Lung (tissue), 12 donors: ENCODE data around the gene SNED1. TPM values are rescaled to one million over a fixed set of nuclear protein-coding genes. Genes with fewer than 3 reads are reported as not detected.
A peak's percentile ranks its signal among the peaks of the same experiment; 100 is the strongest.
"Not testable (repeated sequence)": the region's sequence is repeated elsewhere in the genome, so short reads cannot be mapped to it uniquely, and the experiment has no call there.

Experiments used
- ATAC-seq: fragments of 200-7000 bp; cut with Tn5 transposase; one replicate; pipeline ENCODE4 v1.9.1; 2020; ENCODE audit warnings: moderate number of reproducible peaks; ENCODE audit not compliant: insufficient read depth, low FRiP score
- DNase-seq, 3 donors: peaks; one replicate each; pipeline ENCODE4 v3.0.0-alpha.2; 2013 to 2017
- H3K27ac ChIP-seq, 2 donors: one replicate each; pipeline ENCODE4 v1.5.1; 2013; ENCODE audit warnings: mild to moderate bottlenecking in 2 of 2, moderate library complexity in 2 of 2, control low read depth in 1 of 2, inconsistent platforms in 1 of 2, low read depth in 1 of 2, low read length in 1 of 2
- H3K27me3 ChIP-seq, 3 donors: one replicate each; pipeline ENCODE4 v1.5.1; 2013; ENCODE audit warnings: low read length in 2 of 3; ENCODE audit not compliant: control insufficient read depth in 3 of 3, insufficient read depth in 3 of 3
- H3K36me3 ChIP-seq, 4 donors: one replicate each; pipeline ENCODE4 v1.5.1; 2013; ENCODE audit warnings: low read length in 4 of 4, mild to moderate bottlenecking in 1 of 4, moderate library complexity in 1 of 4; ENCODE audit not compliant: control insufficient read depth in 4 of 4, insufficient read depth in 4 of 4
- H3K4me1 ChIP-seq, 5 donors: one replicate each; pipeline ENCODE4 v1.5.1; 2013; ENCODE audit warnings: low read length in 5 of 5, mild to moderate bottlenecking in 2 of 5, moderate library complexity in 1 of 5; ENCODE audit not compliant: control insufficient read depth in 5 of 5, insufficient read depth in 5 of 5
- H3K4me3 ChIP-seq: one replicate; pipeline ENCODE4 v1.5.1; 2013; ENCODE audit warnings: mild to moderate bottlenecking, control low read depth, moderate library complexity
- H3K9ac ChIP-seq, 2 donors: one replicate each; pipeline ENCODE4 v1.5.1; 2013; ENCODE audit warnings: low read length in 2 of 2, control low read depth in 1 of 2; ENCODE audit not compliant: insufficient read depth in 1 of 2
- H3K9me3 ChIP-seq, 4 donors: one replicate each; pipeline ENCODE4 v1.5.1; 2013; ENCODE audit warnings: low read length in 3 of 4, mild to moderate bottlenecking in 1 of 4, moderate library complexity in 1 of 4; ENCODE audit not compliant: control insufficient read depth in 4 of 4, insufficient read depth in 3 of 4
- WGBS, 2 donors: extraction: QIAGEN DNeasy Blood & Tissue Kit; methylation state at CpG; one replicate each; pipeline ENCODE4 v1.1.7; 2013; 5-methylcytosine and 5-hydroxymethylcytosine counted together
- polyA plus RNA-seq, 2 donors: library from polyadenylated mRNA; stranded (reverse); fragments of 200-250 nt; gene quantifications; one replicate each; pipeline ENCODE4 v1.2.1, GENCODE V29; 2013
- total RNA-seq, 2 donors: library from RNA; depleted of rRNA in 1 of 2; stranded (reverse); fragments of >200 nt in 1 of 2; gene quantifications; one replicate each; pipeline ENCODE4 v1.2.1, GENCODE V29; 2014 to 2021
- TF ChIP-seq, protein P1 (sequence below): IDR thresholded peaks from 2 replicates; pipeline ENCODE4 v1.5.1; 2012; ENCODE audit warnings: mild to moderate bottlenecking; ENCODE audit errors: control extremely low read depth, extremely low read depth
- donor health status: control.
- donor health status: control.
- donor health status: Bipolar disorder and iron deficiency.
- donor health status: healthy.
- donor health status: DM: yes; HTN: yes; CAD: no.

The SNED1 gene
- total and polyA plus RNA-seq, 4 donors, result 5.9 to 74.6 (median 34.7) TPM

DNA sequence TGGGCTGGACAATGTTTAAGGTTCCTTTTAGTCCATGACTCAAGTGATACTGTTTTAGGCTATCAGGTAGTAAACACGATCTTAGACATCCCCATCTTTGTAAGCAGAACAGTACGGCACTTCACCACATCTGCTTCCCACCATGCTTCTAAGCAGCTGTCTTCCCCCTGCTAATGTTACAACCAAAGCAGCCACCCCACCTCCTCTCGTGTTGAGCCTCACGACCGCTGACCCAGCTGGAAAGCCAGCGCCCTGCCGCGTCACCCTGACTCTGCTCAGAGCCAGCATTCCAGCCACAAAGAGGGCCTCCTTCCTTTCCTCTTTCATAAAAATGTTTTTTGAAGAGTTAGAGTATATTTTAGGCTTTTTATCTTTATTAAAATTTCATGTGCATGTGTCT is 94.3 kb downstream of the SNED1 start:
- no peak for ATAC-seq
- peaks cover 0 to 7% (median 0%) of the 10 kb centered on the region in 5 donors for H3K4me1 ChIP-seq
- no peak overlapping the region for H3K9ac ChIP-seq
- no peak overlapping the region for H3K4me3 ChIP-seq
- WGBS, 2 donors, result 66 to 73% methylated on average over 8 of the region's 8 CpGs
- peaks cover 36 to 61% (median 52%) of the 10 kb centered on the region in 4 donors for H3K36me3 ChIP-seq
- DNase-seq, result no peak
- TF ChIP-seq, protein P1, sequence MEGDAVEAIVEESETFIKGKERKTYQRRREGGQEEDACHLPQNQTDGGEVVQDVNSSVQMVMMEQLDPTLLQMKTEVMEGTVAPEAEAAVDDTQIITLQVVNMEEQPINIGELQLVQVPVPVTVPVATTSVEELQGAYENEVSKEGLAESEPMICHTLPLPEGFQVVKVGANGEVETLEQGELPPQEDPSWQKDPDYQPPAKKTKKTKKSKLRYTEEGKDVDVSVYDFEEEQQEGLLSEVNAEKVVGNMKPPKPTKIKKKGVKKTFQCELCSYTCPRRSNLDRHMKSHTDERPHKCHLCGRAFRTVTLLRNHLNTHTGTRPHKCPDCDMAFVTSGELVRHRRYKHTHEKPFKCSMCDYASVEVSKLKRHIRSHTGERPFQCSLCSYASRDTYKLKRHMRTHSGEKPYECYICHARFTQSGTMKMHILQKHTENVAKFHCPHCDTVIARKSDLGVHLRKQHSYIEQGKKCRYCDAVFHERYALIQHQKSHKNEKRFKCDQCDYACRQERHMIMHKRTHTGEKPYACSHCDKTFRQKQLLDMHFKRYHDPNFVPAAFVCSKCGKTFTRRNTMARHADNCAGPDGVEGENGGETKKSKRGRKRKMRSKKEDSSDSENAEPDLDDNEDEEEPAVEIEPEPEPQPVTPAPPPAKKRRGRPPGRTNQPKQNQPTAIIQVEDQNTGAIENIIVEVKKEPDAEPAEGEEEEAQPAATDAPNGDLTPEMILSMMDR, result no peak
- H3K27ac ChIP-seq, result peak overlapping the region in 1 of 2 donors; percentile 39
- no peaks in the 10 kb centered on the region for H3K27me3 ChIP-seq
- no peaks in the 10 kb centered on the region for H3K9me3 ChIP-seq

DNA sequence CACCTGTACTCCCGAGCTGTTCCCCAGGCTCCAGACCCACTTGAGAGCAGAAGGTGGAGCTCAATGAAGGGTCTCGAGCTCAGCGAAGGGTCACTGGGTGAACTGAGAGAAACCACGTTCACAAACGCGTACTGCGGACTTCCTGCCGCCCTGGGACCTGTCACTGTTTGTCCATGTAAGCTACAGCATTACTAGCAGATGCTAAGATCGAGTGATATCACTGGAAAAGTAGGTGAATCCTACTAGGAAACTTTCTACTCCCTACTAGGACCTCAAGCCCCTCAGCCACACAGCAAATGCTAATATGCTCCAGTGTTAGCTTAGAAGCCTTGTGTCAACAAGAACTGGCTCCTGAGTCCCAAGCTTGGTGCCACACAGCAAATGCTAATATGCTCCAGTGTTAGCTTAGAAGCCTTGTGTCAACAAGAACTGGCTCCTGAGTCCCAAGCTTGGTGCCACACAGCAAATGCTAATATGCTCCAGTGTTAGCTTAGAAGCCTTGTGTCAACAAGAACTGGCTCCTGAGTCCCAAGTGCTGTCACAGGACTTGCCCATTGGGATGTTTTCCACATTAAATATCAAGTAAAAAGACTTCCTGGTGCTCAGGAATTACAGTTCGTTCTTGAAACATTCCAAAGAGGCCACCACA is 94.8 kb downstream of the SNED1 start:
- peaks cover 32 to 55% (median 47%) of the 10 kb centered on the region in 4 donors for H3K36me3 ChIP-seq
- not testable (repeated sequence) for DNase-seq, H3K4me1 ChIP-seq, H3K27me3 ChIP-seq, H3K9me3 ChIP-seq, H3K4me3 ChIP-seq, H3K9ac ChIP-seq
- peak; percentile 13 for ATAC-seq
- 65 to 85% methylated on average over 10 of the region's 10 CpGs for WGBS, 2 donors
- peak overlapping the region in 1 of 2 donors; percentile 55 for H3K27ac ChIP-seq

DNA sequence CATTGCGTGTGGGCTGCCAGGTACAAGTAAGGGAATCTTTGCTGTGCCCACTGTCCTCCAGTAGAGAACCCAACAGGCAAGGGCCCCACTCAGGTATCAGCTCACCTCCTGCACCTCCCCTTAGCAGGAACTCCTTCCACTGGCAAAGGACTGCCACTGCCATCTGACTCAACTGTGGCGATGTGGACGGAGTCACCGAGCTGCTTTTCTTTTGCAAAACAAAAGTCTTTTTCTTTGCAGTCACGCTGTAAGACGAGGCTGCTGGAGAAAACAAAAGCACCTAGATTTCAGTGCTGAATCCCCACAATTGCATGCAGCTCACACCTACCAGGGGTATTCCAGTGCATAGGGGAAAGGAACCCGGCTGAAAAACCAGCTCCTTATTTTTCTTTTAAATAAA is 95.8 kb downstream of the SNED1 start:
- Histone ChIP-seq H3K4me1 (peaks cover 0 to 7% (median 0%) of the 10 kb centered on the region in 5 donors), H3K9me3 (no peaks in the 10 kb centered on the region), H3K4me3 (no peak overlapping the region), H3K9ac (no peak overlapping the region), H3K27me3 (no peaks in the 10 kb centered on the region), H3K36me3 (peaks cover 27 to 58% (median 46%) of the 10 kb centered on the region in 4 donors), H3K27ac (peak overlapping the region in 1 of 2 donors; percentile 32)
- TF ChIP-seq, protein P1, result no peak
- DNase-seq (no peak), ATAC-seq (no peak)
- 95 to 97% methylated on average over 7 of the region's 7 CpGs for WGBS, 2 donors

DNA sequence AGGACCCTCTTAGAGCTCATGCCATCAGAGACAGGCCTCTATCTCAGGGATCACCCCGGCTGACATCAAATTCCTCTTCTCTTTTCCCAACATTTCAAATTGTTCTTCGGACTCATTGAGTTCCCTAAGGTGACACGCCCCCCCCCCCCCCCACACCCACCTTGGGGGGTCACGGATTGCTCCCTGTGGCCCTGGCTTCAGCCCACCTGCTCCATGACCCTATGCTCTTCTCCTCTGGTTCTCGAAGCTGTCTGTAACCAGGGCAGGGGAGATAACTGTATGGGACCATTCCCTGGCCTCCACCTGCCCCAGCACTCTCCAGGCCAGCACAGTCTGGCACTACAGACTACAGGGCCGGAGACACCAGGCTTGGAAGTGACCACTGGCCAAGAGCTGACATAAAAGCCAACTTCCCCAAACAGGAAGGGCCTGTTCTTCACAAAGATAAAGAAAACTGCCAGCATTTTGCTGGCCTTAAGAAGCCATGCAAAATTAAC is 96.6 kb downstream of the SNED1 start:
- no peak for ATAC-seq
- H3K27ac ChIP-seq, result no peak overlapping the region
- TF ChIP-seq, protein P1, result no peak
- no peak overlapping the region for H3K9ac ChIP-seq
- H3K36me3 ChIP-seq, result peaks cover 27 to 57% (median 46%) of the 10 kb centered on the region in 4 donors
- H3K4me3 ChIP-seq, result no peak overlapping the region
- no peaks in the 10 kb centered on the region for H3K27me3 ChIP-seq
- H3K9me3 ChIP-seq, result no peaks in the 10 kb centered on the region
- 71 to 91% methylated on average over 5 to 6 of the region's 6 CpGs for WGBS, 2 donors
- DNase-seq, result no peak
- H3K4me1 ChIP-seq, result peaks cover 0 to 7% (median 0%) of the 10 kb centered on the region in 5 donors
